Tongue (tissue), 2 donors: ENCODE data around the gene LSR. TPM values are rescaled to one million over a fixed set of nuclear protein-coding genes. Genes with fewer than 3 reads are reported as not detected.
"Not testable (repeated sequence)": the region's sequence is repeated elsewhere in the genome, so short reads cannot be mapped to it uniquely, and the experiment has no call there.

Experiments used
- DNase-seq: peaks from one replicate; pipeline ENCODE4 v3.0.0-alpha.2; 2015
- total RNA-seq: library from RNA; depleted of rRNA; stranded (reverse); fragments of >200 nt; gene quantifications from one replicate; pipeline ENCODE4 v1.2.3, GENCODE V29; 2014

LSR gene
- total RNA-seq, 1 donor from 2014 or later, result 26.5 TPM

- peak; percentile 69 for DNase-seq
Observed at GRCh38 chr19:35267353-35267817, 18.6 kb downstream of the LSR start.

DNA sequence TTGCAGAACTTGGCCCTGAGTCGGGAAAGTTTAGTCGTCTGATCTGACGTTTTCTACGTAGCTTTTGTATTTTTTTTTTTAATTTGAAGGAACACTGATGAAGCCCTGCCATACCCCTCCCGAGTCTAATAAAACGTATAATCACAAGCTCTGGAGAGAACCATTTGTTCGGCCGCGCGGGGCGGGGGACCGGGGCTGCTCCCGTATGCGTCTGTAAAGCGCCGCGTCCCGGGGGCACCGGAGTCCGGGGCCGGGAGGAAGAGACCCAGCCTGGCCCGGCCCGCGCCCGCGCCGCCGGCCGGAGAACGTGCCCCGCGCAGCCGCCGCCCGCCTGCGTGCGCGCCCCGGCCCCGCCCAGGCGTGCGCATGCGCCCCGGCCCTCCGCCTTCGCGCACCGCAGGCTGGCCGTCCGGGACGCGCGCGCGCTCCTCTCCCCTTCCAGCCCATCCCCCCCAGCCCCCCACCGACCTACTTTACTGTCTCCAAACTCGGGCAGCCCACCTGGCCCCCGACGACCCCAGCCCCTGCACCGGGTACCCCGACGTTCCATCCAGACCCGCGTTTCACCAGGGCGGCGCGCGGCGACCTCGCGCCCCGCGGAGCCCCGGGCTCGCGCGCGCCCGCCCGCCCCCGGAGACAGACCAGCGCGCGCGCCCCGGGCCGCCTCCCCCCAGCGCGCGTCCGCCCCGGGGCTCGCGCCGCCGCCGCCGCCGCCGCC is 19.2 kb downstream of the LSR start:
- peak; percentile 91 for DNase-seq

DNA sequence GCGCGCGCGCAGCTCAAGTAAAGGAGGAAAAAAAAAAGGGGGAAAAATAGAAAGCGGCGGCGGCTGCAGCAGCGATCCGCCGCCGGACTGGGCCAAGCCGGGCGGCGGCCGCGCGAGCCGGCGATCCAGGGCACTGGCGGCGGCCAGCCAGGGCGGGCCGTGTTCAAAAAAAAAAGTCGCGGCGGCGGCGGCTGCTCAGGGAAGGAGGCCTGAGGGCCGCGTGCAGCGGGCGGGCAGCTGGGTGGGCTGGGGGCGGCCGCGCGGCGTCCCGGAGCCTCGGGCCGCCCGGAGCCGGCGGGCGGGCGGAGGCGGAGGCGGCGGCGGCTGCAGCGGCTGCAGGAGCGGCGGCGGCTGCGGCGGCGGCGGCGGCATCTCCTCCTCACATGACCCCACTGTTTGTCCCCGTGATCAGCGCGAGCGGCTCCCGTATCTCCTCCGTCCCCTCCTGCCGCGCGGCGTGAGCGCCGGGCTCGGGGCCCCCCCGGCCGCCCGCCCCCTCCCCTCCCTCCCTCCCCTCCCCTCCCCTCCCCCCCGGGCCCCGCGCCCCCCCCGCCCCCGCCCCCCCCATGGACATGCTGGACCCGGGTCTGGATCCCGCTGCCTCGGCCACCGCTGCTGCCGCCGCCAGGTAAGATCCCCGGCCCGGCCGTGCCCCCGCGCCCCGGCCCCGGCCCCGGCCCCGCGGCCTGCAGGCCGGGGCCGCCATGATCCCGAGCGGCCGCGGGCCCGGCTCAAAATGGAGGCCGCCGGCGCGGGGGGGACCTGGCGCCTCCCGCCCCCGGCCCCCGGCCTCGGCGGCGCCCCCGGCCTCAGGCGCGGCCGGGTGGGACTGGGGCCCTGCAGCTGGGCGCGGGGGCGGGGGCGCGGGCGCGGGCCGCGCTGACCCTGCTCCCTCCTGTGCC is 20.0 kb downstream of the LSR start, which contains the start of gene USF2:
USF2 (plus strand) TSS at position 427 of the 902 bp plus-strand sequence; CDS start at position 567, 140 bp downstream.
- peak; percentile 86 for DNase-seq

- DNase-seq, result peak; percentile 93
Observed at GRCh38 chr19:35269438-35270117, 20.8 kb downstream of the LSR start.

DNA sequence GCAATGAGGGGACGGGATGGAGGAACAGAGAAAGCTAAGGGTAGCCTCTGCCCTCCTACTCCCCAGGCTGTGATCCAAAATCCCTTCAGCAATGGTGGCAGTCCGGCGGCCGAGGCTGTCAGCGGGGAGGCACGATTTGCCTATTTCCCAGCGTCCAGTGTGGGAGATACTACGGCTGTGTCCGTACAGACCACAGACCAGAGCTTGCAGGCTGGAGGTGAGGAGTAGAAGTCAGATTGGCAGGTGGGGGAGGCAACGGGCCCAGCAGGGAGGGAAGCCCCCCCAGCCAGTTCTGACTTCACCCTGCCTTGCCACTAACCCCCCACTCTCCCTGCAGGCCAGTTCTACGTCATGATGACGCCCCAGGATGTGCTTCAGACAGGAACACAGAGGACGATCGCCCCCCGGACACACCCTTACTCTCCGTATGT is 21.6 kb downstream of the LSR start:
- DNase-seq, result no peak

DNA sequence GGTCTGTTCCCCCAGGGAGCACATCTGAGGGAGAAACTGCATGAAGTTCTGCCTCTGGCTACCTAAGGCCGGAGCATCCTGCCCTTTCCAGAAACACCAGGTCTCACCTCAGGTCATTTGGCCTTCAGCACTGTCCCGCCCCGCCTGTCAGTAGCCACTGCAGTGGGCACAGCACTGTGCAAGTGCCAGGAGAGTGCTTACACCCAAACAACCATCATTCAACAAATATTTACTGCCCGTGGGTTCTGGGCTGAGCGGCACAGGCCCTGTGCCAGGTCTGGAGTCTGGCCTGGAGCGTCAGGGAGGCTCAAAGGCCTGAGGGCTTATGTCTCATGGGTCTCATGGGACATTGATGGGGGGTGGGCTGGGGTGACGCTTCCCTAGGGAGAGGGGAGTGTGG is 22.7 kb downstream of the LSR start:
- no peak for DNase-seq

GRCh38 chr19:35272122-35272719 is 23.4 kb downstream of the LSR start:
- DNase-seq, result no peak

- DNase-seq, result no peak
Observed at GRCh38 chr19:35272954-35273649, 24.3 kb downstream of the LSR start.

- no peak for DNase-seq
Observed at GRCh38 chr19:35273686-35274259, 25.0 kb downstream of the LSR start.

DNA sequence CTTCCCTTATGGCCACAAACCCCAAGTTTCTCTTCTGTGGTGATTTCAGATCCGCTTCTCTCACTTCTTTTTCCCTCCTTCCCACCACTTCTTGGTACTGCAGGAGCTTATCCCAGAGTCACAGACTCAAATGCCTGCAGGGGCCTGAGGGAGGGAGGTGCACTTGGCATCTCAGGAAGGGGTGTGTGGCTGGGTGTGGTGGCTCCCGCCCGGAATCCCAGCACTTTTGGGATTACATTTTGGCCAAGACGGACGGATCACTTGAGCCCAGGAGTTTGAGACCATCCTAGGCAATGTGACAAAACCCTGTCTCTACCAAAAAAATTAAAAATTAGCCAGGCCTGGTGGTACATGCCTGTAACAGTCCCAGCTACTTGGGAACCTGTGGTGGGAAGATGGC is 25.5 kb downstream of the LSR start:
- DNase-seq, result no peak

DNA sequence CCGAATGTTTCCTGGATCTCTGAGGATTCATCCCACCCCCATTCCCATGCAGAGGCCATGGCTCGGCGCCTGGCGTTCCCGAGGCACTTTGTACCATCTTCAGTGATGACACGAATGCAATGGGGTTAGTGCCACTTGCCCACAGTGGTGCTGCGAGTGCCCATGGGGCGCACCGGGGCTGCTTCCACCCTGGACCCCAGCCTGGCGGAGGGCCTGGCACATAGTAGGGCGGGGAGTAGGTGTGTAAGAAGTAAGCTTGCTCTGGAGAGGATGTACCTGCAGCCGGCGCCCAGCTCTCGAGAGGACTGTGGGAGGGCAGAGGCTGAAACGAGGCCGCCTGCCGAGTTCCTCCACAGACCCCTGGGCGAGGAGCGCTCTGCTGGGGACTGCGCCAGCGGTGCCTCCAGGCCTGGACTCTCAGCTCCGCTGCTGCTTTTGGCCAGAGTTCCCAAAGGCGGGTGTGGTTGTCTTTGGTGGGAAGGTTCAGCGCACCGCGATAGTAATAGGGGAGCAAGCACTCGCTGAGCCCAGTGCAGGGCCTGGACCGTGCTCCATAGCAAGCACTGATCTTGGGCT is 28.0 kb downstream of the LSR start:
- no peak for DNase-seq

GRCh38 chr19:35278578-35279284 is 29.9 kb downstream of the LSR start:
- DNase-seq, result no peak

- no peak for DNase-seq
Observed at GRCh38 chr19:35279374-35279773, 30.6 kb downstream of the LSR start.

DNA sequence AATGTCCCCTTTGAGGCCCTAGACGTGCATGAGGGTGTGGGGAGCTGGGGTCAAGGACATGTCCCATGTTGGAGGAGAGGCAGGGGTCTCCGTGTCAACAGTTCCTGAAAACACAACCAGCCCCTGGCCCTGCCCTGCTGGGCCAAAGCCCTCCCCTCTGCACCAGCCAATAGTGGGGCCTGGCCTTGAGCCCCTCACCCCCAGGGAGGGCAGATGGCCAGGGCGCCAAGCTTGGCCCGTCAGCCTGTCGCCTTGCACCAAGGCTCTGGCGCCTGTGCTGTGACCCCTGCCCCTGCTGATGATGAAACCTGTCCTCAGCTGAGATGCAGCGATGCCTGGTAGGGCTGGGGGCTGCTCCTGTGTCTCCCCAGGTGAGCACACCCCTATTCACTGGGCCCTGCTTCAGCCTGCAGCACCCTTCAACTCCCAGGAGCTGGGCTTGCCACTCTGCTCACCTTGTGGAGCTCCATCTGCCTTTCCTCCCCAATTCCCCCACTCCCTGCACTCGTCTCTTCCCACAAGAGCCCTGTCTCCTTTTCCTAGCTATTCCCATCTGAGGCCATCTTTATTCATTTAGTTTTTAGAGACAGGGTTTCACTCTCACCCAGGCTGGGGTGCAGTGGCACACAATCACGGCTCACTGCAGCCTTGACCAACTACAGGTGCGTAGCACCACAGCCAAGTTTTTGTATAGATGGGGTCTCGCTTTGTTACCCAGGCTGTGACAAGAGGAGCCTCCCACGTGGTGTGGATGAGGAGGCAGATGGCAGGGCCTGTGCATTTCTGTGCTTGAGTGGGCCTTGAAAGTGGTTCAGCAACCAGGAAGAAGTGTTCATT is 31.4 kb downstream of the LSR start:
- DNase-seq, result no peak

GRCh38 chr19:35281303-35281702 is 32.5 kb downstream of the LSR start:
- DNase-seq, result no peak

DNA sequence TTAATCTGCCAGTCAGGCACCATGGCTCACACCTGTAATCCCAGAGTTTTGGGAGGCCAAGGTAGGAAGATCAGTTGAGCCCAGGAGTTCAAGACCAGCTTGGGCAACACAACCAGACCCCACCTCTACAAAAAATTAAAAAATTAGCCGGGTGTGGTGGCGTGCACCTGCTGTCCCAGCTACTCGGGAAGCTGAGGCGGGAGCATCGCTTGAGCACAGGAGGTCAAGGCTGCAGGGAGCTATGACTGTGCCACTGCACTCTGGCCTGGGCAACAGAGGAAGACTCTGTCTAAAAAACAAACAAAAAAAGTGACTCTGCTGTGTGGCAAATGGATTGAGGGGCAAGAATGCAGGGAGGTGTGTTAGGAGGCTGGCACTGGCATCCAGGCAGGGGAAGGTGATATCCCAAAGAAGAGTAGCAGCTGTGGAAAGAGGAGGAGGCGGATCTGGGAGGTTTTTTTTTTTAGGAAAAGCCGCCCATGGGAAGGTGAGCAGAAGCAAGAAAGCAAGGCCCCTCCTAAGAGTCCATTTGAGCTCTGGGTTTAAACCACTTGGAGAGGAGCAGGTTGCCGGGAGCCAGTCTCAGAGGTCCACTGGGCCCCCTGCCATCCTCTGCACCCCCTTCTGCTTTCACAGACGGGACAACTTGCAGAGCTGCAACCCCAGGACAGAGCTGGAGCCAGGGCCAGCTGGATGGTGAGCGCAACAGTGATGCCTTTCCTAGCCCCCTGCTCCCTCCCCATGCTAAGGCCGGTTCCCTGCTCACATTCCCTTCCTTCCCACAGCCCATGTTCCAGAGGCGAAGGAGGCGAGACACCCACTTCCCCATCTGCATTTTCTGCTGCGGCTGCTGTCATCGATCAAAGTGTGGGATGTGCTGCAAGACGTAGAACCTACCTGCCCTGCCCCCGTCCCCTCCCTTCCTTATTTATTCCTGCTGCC is 35.6 kb downstream of the LSR start:
- no peak for DNase-seq

DNA sequence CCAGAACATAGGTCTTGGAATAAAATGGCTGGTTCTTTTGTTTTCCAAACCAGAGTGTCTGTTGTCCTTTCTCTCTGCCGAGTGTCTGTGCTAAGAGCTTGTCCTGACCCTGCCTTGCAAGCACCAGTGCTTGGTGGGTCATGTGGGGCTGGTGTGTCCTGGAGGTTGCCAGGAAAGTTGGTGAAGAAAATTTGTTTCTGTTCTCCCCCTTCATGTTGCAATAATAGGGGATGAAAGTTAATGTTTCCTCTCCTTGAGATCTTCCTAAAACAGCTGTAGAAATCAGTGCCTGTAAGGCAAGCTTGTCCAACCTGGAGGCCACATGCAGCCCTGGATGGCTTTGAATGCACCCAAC is 36.3 kb downstream of the LSR start:
- no peak for DNase-seq

DNA sequence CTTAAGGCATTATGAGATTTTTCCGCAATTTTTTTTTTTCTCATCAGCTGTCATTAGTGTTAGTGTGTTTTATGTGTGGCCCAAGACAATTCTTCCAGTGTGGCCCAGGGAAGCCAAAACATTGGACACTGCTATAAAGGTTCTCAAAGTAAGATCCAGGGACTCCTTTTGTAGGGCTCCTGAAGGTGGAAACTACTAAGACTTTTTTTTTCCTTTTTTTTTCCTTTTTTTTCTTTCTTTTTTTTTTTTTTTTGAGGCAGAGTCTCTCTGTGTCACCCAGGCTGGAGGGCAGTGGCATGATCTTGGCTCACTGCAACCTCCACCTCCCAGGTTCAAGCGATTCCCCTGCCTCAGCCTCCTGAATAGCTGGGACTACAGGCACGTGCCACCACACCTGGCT is 36.7 kb downstream of the LSR start:
- not testable (repeated sequence) for DNase-seq
